ENCODE data around the gene P2RY2.

P2RY2 gene

DNA sequence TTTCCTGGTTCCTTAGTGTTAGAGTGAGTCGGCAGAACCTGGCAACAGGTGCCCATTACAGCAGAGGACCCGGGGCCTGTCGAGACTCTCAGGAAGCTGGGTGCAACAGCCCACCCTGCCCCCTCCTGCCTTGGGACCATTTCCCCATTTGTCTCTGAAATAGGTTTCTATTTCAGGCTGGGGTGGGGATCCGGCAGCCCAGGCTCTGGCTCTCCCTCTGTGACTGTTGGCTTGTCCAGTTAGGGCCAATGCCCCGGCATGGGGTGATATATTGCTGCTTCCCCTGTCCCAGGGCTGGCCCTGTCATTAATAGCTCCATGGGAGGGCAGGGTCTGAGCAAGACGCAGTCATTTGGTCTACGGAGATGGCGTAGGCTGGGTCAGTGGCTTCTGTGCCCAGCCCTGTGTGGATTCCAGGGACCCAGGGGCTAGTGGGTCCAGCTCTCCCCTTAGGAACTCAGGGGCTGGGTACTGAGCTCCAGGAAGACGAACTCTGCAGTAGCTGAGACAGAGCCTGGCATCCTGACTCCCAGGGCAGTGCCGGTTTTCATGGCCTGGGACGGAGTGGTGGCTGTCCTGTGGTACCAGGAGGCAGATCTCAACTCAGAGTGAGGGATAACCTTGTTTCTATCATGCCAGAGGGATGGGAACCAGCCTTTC, 56.8 kb downstream of the P2RY2 start:
- H3K27me3 ChIP-seq (replicated peaks; ENCODE audit: insufficient read depth, low read length), result no peaks in the 10 kb centered on the region
- H3K9me2 ChIP-seq (replicated peaks; ENCODE audit: insufficient read depth, low read length), result no peaks in the 10 kb centered on the region
- H3K4me2 ChIP-seq (ENCODE audit: low read depth, low read length), result no peak overlapping the region
- H3K79me2 ChIP-seq (ENCODE audit: low read length), result no peaks in the 10 kb centered on the region
- no peak for DNase-seq
- peaks cover 37% of the 10 kb centered on the region for H3F3A ChIP-seq (ENCODE audit: insufficient read depth, low read length)
- TF ChIP-seq EZH2phosphoT487 (IDR thresholded peaks at IDR 0.05; ENCODE audit: low read length), result no peak
- no peak for TF ChIP-seq EZH2 (optimal IDR thresholded peaks at IDR 0.05; ENCODE audit: low read depth, low read length)
- TF ChIP-seq, protein P1, sequence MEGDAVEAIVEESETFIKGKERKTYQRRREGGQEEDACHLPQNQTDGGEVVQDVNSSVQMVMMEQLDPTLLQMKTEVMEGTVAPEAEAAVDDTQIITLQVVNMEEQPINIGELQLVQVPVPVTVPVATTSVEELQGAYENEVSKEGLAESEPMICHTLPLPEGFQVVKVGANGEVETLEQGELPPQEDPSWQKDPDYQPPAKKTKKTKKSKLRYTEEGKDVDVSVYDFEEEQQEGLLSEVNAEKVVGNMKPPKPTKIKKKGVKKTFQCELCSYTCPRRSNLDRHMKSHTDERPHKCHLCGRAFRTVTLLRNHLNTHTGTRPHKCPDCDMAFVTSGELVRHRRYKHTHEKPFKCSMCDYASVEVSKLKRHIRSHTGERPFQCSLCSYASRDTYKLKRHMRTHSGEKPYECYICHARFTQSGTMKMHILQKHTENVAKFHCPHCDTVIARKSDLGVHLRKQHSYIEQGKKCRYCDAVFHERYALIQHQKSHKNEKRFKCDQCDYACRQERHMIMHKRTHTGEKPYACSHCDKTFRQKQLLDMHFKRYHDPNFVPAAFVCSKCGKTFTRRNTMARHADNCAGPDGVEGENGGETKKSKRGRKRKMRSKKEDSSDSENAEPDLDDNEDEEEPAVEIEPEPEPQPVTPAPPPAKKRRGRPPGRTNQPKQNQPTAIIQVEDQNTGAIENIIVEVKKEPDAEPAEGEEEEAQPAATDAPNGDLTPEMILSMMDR (IDR thresholded peaks at IDR 0.05; ENCODE audit: low read length), result no peak
- H3K9ac ChIP-seq (ENCODE audit: low read length), result no peak overlapping the region
- no peak overlapping the region for H3K27ac ChIP-seq (ENCODE audit: low read length)
- H2AFZ ChIP-seq (ENCODE audit: low read length), result no peak overlapping the region
- H4K20me1 ChIP-seq (ENCODE audit: insufficient read depth, low read length), result no peaks in the 10 kb centered on the region
- H3K4me3 ChIP-seq (ENCODE audit: low read length), result no peak overlapping the region
- H3K4me1 ChIP-seq (ENCODE audit: low read length), result peaks cover 34% of the 10 kb centered on the region
- no peaks in the 10 kb centered on the region for H3K36me3 ChIP-seq (replicated peaks; ENCODE audit: insufficient read depth, low read length)
- H3K9me3 ChIP-seq (replicated peaks; ENCODE audit: insufficient read depth, low read length), result no peaks in the 10 kb centered on the region

GRCh38 chr11:73275381-73275750, 57.3 kb downstream of the P2RY2 start:
- TF ChIP-seq, protein P1 (IDR thresholded peaks at IDR 0.05; ENCODE audit: low read length), result no peak
- no peak for TF ChIP-seq EZH2 (optimal IDR thresholded peaks at IDR 0.05; ENCODE audit: low read depth, low read length)
- no peak for TF ChIP-seq EZH2phosphoT487 (IDR thresholded peaks at IDR 0.05; ENCODE audit: low read length)
- no peaks in the 10 kb centered on the region for H3K9me2 ChIP-seq (replicated peaks; ENCODE audit: insufficient read depth, low read length)
- no peaks in the 10 kb centered on the region for H3K36me3 ChIP-seq (replicated peaks; ENCODE audit: insufficient read depth, low read length)
- DNase-seq, result no peak
- no peak overlapping the region for H3K27ac ChIP-seq (ENCODE audit: low read length)
- no peaks in the 10 kb centered on the region for H3K9me3 ChIP-seq (replicated peaks; ENCODE audit: insufficient read depth, low read length)
- H2AFZ ChIP-seq (ENCODE audit: low read length), result no peak overlapping the region
- no peaks in the 10 kb centered on the region for H3K79me2 ChIP-seq (ENCODE audit: low read length)
- peaks cover 32% of the 10 kb centered on the region for H3F3A ChIP-seq (ENCODE audit: insufficient read depth, low read length)
- H3K4me2 ChIP-seq (ENCODE audit: low read depth, low read length), result no peak overlapping the region
- H3K27me3 ChIP-seq (replicated peaks; ENCODE audit: insufficient read depth, low read length), result no peaks in the 10 kb centered on the region
- H3K4me1 ChIP-seq (ENCODE audit: low read length), result peaks cover 33% of the 10 kb centered on the region
- H3K4me3 ChIP-seq (ENCODE audit: low read length), result no peak overlapping the region
- H3K9ac ChIP-seq (ENCODE audit: low read length), result no peak overlapping the region
- no peaks in the 10 kb centered on the region for H4K20me1 ChIP-seq (ENCODE audit: insufficient read depth, low read length)

- Histone ChIP-seq H4K20me1 (ENCODE audit: insufficient read depth, low read length) (no peaks in the 10 kb centered on the region), H3K27me3 (replicated peaks; ENCODE audit: insufficient read depth, low read length) (no peaks in the 10 kb centered on the region), H3F3A (ENCODE audit: insufficient read depth, low read length) (peaks cover 12% of the 10 kb centered on the region), H3K9ac (ENCODE audit: low read length) (no peak overlapping the region), H3K36me3 (replicated peaks; ENCODE audit: insufficient read depth, low read length) (no peaks in the 10 kb centered on the region), H3K9me3 (replicated peaks; ENCODE audit: insufficient read depth, low read length) (no peaks in the 10 kb centered on the region), H2AFZ (ENCODE audit: low read length) (no peak overlapping the region), H3K27ac (ENCODE audit: low read length) (no peak overlapping the region), H3K79me2 (ENCODE audit: low read length) (no peaks in the 10 kb centered on the region), H3K4me3 (ENCODE audit: low read length) (no peak overlapping the region), H3K4me2 (ENCODE audit: low read depth, low read length) (no peak overlapping the region), H3K9me2 (replicated peaks; ENCODE audit: insufficient read depth, low read length) (no peaks in the 10 kb centered on the region), H3K4me1 (ENCODE audit: low read length) (peaks cover 24% of the 10 kb centered on the region)
- no peak for DNase-seq
- no peak for TF ChIP-seq EZH2phosphoT487 (IDR thresholded peaks at IDR 0.05; ENCODE audit: low read length)
- TF ChIP-seq, protein P1 (IDR thresholded peaks at IDR 0.05; ENCODE audit: low read length), result no peak
- no peak for TF ChIP-seq EZH2 (optimal IDR thresholded peaks at IDR 0.05; ENCODE audit: low read depth, low read length)
These were observed 59.4 kb downstream of the P2RY2 start for GRCh38 chr11:73277467-73277866.
